Prostate gland (tissue), 2 donors: Measurements from ENCODE around the gene FAM174C. TPM values are rescaled to one million over a fixed set of nuclear protein-coding genes. Genes with fewer than 3 reads are reported as not detected.

Source experiments
- DNase-seq: peaks from one replicate; pipeline ENCODE4 v3.0.0-alpha.2; 2019; ENCODE audit warnings: low spot score
- H3K27ac ChIP-seq, 2 donors: fragments of 200-600 bp; sonication (generic); 2 replicates each; pipeline ENCODE4 v1.5.1; 2017 to 2019
- H3K27me3 ChIP-seq: fragments of 200-600 bp; sonication (generic); replicated peaks from 2 replicates; pipeline ENCODE4 v1.5.1; 2019; ENCODE audit not compliant: insufficient read depth
- H3K36me3 ChIP-seq, 2 donors: fragments of 200-600 bp; sonication (generic); 1 replicate in 1 of 2; 2 replicates in 1 of 2; pipeline versions ENCODE4 v1.5.1 to v1.8.1; 2017 to 2019
- H3K4me1 ChIP-seq: fragments of 200-600 bp; sonication (generic); replicated peaks from 2 replicates; pipeline ENCODE4 v1.5.1; 2019
- H3K4me3 ChIP-seq, 2 donors: fragments of 200-600 bp; sonication (generic); 2 replicates each; pipeline ENCODE4 v1.5.1; 2017 to 2019
- H3K9me3 ChIP-seq: fragments of 200-600 bp; sonication (generic); 2 replicates; pipeline ENCODE4 v1.5.1; 2017
- POLR2A ChIP-seq: fragments of 450-650 bp; IDR thresholded peaks from one replicate; pipeline ENCODE4 v1.6.1; 2016; ENCODE audit warnings: antibody characterized with exemption, mild to moderate bottlenecking
- POLR2AphosphoS5 ChIP-seq: sonication (generic); formaldehyde crosslinking; IDR thresholded peaks from one replicate; pipeline ENCODE4 v1.6.1; 2017; ENCODE audit warnings: antibody characterized with exemption
- WGBS: methylation state at CpG from one replicate; pipeline ENCODE4 v1.1.5; 2018; 5-methylcytosine and 5-hydroxymethylcytosine counted together
- intact Hi-C: fragments of 100-400 bp; cut with DNase I; formaldehyde crosslinking; loops from one replicate; pipeline ENCODE4 v1.14.2; 2022
- total RNA-seq, 2 donors: library from RNA; depleted of rRNA; stranded (reverse); fragments of >200 nt; gene quantifications; one replicate each; pipeline ENCODE4 v1.1.0, GENCODE V29; 2016
- TF ChIP-seq, protein P1 (sequence below), 4 experiments: fragments of 200-600 bp in 2 of 4; fragments of 450-650 bp in 2 of 4; sonication (generic) in 2 of 4; IDR thresholded peaks; 1 replicate in 3 of 4; 2 replicates in 1 of 4; pipeline ENCODE4 v1.5.1; 2016 to 2019; ENCODE audit warnings: antibody characterized with exemption in 4 of 4, mild to moderate bottlenecking in 2 of 4, moderate library complexity in 2 of 4

The FAM174C gene
- total RNA-seq, 2 donors from 2014 or later, result 95.1 to 98.7 TPM

DNA sequence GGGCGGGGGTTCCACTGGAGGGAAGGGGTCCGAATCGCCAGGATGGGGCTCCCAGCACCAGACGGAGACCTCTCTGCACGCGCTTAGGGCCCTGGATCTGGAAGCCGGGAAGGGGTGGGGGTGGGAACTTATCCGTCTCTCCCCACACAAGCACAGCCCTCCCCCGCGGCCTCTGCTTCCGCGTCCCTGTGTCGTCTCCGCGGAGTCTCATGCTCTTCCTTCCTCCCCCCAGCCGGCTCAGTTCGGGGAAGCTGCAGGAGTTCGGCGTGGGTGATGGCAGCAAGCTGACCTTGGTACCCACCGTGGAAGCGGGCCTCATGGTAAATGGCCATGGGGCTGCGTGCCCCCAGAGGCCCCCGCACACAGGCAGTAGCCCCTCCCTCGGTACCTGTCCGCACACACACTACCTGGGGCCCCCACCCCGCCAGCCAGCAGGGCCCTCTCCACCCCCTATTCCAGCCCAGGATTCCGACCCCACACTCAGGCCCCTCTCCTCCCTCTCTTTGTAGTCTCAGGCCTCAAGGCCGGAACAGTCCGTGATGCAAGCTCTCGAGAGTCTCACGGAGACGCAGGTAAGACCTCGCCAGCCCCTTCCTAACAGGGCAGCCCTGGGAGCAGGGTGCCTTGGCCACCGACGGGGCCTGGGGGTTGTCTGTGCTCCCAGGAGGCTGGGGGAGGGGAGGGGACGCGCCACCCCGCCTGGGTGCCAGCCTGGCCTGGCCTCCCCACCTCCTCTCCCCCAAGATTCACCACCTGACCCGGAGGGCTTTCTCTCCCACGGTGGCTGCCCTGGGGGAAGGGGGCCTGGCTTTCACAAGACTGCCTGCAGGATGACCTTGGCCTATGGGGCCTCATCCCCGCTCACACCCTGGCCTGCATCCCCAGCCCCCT lies 23.8 kb upstream of the FAM174C start:
- intact Hi-C loops, result no loop called here
- DNase-seq, result peak; percentile 72
- Histone ChIP-seq H3K4me3 (peak overlapping the region; percentile 87 to 95), H3K36me3 (peaks cover 16 to 25% of the 10 kb centered on the region in 2 donors), H3K4me1 (peaks cover 31% of the 10 kb centered on the region), H3K27me3 (no peaks in the 10 kb centered on the region), H3K27ac (peak overlapping the region; percentile 97 to 100), H3K9me3 (no peaks in the 10 kb centered on the region)
- WGBS, result 3% methylated on average over 32 of the region's 41 CpGs
- TF ChIP-seq POLR2AphosphoS5 (peak; percentile 32), POLR2A (no peak)
- TF ChIP-seq, protein P1, sequence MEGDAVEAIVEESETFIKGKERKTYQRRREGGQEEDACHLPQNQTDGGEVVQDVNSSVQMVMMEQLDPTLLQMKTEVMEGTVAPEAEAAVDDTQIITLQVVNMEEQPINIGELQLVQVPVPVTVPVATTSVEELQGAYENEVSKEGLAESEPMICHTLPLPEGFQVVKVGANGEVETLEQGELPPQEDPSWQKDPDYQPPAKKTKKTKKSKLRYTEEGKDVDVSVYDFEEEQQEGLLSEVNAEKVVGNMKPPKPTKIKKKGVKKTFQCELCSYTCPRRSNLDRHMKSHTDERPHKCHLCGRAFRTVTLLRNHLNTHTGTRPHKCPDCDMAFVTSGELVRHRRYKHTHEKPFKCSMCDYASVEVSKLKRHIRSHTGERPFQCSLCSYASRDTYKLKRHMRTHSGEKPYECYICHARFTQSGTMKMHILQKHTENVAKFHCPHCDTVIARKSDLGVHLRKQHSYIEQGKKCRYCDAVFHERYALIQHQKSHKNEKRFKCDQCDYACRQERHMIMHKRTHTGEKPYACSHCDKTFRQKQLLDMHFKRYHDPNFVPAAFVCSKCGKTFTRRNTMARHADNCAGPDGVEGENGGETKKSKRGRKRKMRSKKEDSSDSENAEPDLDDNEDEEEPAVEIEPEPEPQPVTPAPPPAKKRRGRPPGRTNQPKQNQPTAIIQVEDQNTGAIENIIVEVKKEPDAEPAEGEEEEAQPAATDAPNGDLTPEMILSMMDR (IDR thresholded peaks at IDR 0.05), result no peak

DNA sequence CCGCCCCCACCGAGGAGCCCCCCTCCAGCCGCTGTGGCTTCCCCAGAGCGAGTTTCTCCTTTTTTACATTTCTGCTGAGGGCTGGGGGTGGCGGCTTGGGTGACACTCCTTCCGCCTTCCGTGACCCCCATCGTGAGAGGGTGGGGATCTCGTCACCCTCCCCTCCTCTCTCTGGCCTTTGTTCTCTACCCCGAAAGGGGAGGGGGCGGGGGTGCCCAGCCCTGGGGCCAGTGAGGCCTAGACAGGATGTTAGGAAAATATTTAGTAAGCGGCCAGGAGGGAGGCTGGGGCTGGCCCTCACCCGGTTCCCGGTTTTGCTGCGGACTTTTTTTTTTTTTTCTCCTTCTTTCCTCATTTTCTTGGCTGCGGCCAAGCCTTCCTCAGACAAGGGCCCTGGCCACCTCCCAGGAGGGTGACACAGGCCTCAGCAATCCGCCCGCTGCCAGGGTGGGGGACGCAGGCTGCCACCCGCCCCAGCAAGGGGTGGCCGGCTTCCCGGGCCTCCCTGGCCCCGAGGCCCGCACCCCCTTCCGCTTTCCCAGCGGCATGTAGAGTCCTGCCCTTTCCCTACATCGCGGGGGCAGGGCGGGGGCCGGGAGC lies 23.0 kb upstream of the FAM174C start:
- intact Hi-C loops, result no loop called here
- peak; percentile 75 for TF ChIP-seq POLR2AphosphoS5
- TF ChIP-seq, protein P1 (IDR thresholded peaks at IDR 0.05), result no peak
- H3K9me3 ChIP-seq, result no peaks in the 10 kb centered on the region
- H3K27ac ChIP-seq, result peak overlapping the region; percentile 97 to 100
- peaks cover 36% of the 10 kb centered on the region for H3K4me1 ChIP-seq
- peak; percentile 94 for DNase-seq
- H3K4me3 ChIP-seq, result peak overlapping the region; percentile 87 to 95
- H3K27me3 ChIP-seq, result no peaks in the 10 kb centered on the region
- H3K36me3 ChIP-seq, result peaks cover 16 to 31% of the 10 kb centered on the region in 2 donors
- WGBS, result 0% methylated on average over 22 of the region's 30 CpGs

DNA sequence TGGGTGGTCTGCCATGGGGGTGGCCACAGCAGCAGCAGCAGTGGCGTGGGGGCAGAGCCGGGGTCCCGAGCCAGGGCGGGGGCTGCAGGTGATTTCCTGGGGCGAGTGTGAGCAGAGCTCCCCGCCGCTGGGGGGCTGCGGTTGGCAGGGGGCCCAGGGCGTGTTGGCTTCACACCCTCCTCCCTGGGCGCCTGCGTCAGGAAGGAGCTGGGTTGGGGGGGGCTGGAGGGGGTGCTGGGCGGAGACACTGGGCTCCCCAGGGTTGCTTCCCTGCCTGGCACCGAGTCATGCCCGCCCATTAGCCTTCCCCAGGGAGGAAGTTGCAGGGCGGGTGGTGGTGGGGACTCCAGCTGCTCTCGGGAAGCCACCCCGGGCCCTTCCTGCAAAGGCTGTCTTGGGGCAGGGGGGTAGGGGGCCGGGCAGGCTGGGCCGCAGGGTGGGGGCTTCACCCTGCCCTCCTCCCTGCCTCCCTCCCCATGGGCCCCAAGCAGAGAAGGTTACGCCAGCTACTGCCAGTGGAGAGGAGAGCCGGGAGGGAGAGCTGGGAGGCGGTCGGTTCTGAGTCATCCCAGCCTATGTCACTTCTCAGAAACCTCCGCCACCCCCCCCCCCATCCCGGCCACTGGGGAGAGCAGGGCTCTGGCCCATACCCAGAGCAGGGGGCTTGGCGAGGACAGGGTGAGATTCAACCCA lies 22.4 kb upstream of the FAM174C start:
- H3K36me3 ChIP-seq, result peaks cover 16 to 31% of the 10 kb centered on the region in 2 donors
- DNase-seq, result peak; percentile 91
- H3K27me3 ChIP-seq, result no peaks in the 10 kb centered on the region
- H3K27ac ChIP-seq, result peak overlapping the region; percentile 97 to 100
- H3K4me3 ChIP-seq, result peak overlapping the region; percentile 87 to 95
- H3K4me1 ChIP-seq, result peaks cover 36% of the 10 kb centered on the region
- TF ChIP-seq, protein P1 (IDR thresholded peaks at IDR 0.05), result peak in 1 of 4 experiments; percentile 18
- TF ChIP-seq POLR2A (no peak), POLR2AphosphoS5 (peak; percentile 39)
- intact Hi-C loops, result no loop called here
- no peaks in the 10 kb centered on the region for H3K9me3 ChIP-seq
- WGBS, result 2% methylated on average over 11 of the region's 26 CpGs

DNA sequence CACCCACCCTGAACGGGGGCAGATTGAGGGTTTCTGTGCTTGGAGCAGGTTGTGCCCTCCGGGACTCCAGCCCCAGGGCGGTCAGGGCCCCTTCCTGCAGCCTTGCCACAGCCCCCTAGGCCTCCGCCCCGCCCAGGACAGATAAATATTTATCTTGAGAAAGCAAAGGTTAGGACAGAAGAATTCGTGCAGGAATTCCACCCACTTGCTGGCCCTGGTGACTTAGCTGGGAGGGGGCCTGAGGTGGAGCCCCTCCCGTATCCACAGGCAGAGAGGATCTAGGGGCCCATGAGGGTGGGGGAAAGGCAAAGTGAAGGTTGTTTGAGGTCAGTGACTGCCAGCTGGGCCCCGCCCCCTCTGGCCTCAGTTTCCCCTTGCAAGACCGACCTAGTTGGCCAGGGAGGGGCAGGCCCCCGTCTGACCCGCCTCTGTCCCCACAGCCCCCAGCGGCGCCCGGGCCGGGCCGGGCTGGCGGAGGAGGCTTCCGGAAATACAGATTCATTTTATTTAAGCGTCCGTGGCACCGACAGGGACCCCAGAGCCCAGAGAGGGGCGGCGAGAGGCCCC lies 21.7 kb upstream of the FAM174C start:
- H3K27ac ChIP-seq, result peak overlapping the region; percentile 97 to 100
- peak; percentile 76 for DNase-seq
- peak; percentile 25 for TF ChIP-seq POLR2AphosphoS5
- TF ChIP-seq, protein P1 (IDR thresholded peaks at IDR 0.05), result no peak
- intact Hi-C loops, result no loop called here
- H3K36me3 ChIP-seq, result peaks cover 16 to 31% of the 10 kb centered on the region in 2 donors
- H3K4me1 ChIP-seq, result peaks cover 39% of the 10 kb centered on the region
- H3K27me3 ChIP-seq, result no peaks in the 10 kb centered on the region
- H3K9me3 ChIP-seq, result no peaks in the 10 kb centered on the region
- H3K4me3 ChIP-seq, result peak overlapping the region; percentile 87 to 95
- WGBS, result 25% methylated on average over 23 of the region's 23 CpGs
